ENCODE data around the gene OR5D14. TPM values are rescaled to one million over a fixed set of nuclear protein-coding genes. Genes with fewer than 3 reads are reported as not detected.

OR5D14 gene
- total and polyA plus RNA-seq, 2 of the 13 experiments (the other 11 are each of a cell fraction or from before 2014, with no cell fraction given): not detected

DNA sequence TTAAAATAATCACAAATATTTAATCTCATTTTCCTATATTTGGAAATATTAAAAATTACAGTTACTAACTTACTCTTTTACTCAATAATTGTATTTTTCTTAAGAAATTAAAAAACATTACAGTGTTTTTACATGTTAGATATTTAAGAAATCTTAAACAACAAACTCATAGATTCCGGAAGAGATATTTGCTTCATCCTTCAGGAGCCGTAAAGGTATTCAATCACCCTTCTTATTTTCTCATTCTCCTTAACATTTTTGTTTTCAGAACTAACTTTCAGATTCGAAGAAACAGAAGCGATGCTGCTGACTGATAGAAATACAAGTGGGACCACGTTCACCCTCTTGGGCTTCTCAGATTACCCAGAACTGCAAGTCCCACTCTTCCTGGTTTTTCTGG, 24.0 kb downstream of the OR5D14 start, which contains the start of gene OR5D18:
TSS of gene OR5D18 (plus strand) at position 301 of the 400 bp plus-strand sequence. CDS start at position 301, 0 bp downstream.
- Histone ChIP-seq H2AFZ (ENCODE audit: low read length) (no peak within 1 kb of the TSS), H3K4me3 (replicated peaks in 1 of 3; ENCODE audit: insufficient read depth in 1 of 3, low read depth in 2 of 3, low read length in 3 of 3) (no peak within 1 kb of the TSS), H3K4me2 (ENCODE audit: low read depth, low read length) (no peak within 1 kb of the TSS), H3K27me3 (ENCODE audit: control insufficient read depth in 1 of 2, insufficient read depth in 2 of 2, low read length in 2 of 2) (no peaks in the 10 kb centered on the region), H4K20me1 (ENCODE audit: insufficient read depth, low read length) (no peaks in the 10 kb centered on the region), H3K79me2 (ENCODE audit: insufficient read depth, low read length) (no peaks in the 10 kb centered on the region), H3K9ac (ENCODE audit: insufficient read depth, low read depth, low read length) (no peak within 1 kb of the TSS), H3K36me3 (replicated peaks in 1 of 2; ENCODE audit: control insufficient read depth in 1 of 2, insufficient read depth in 2 of 2, low read length in 2 of 2) (no peaks in the 10 kb centered on the region), H3K9me3 (ENCODE audit: low read length) (peaks cover 36% of the 10 kb centered on the region), H3K27ac (ENCODE audit: extremely low read length, insufficient read depth, low read length) (no peak within 1 kb of the TSS), H3K4me1 (ENCODE audit: insufficient read depth, low read length) (no peaks in the 10 kb centered on the region)
- in situ Hi-C loops (cut with HindIII; ENCODE audit: extremely low pct_ligation_motif_present, low pct_unique_long_range_greater_than_20kb) (no loop called here), intact Hi-C loops (cut with micrococcal nuclease; ENCODE audit: unreplicated experiment) (no loop called here)
- POLR2A ChIA-PET: no interaction called here
- TF ChIP-seq, protein P1, sequence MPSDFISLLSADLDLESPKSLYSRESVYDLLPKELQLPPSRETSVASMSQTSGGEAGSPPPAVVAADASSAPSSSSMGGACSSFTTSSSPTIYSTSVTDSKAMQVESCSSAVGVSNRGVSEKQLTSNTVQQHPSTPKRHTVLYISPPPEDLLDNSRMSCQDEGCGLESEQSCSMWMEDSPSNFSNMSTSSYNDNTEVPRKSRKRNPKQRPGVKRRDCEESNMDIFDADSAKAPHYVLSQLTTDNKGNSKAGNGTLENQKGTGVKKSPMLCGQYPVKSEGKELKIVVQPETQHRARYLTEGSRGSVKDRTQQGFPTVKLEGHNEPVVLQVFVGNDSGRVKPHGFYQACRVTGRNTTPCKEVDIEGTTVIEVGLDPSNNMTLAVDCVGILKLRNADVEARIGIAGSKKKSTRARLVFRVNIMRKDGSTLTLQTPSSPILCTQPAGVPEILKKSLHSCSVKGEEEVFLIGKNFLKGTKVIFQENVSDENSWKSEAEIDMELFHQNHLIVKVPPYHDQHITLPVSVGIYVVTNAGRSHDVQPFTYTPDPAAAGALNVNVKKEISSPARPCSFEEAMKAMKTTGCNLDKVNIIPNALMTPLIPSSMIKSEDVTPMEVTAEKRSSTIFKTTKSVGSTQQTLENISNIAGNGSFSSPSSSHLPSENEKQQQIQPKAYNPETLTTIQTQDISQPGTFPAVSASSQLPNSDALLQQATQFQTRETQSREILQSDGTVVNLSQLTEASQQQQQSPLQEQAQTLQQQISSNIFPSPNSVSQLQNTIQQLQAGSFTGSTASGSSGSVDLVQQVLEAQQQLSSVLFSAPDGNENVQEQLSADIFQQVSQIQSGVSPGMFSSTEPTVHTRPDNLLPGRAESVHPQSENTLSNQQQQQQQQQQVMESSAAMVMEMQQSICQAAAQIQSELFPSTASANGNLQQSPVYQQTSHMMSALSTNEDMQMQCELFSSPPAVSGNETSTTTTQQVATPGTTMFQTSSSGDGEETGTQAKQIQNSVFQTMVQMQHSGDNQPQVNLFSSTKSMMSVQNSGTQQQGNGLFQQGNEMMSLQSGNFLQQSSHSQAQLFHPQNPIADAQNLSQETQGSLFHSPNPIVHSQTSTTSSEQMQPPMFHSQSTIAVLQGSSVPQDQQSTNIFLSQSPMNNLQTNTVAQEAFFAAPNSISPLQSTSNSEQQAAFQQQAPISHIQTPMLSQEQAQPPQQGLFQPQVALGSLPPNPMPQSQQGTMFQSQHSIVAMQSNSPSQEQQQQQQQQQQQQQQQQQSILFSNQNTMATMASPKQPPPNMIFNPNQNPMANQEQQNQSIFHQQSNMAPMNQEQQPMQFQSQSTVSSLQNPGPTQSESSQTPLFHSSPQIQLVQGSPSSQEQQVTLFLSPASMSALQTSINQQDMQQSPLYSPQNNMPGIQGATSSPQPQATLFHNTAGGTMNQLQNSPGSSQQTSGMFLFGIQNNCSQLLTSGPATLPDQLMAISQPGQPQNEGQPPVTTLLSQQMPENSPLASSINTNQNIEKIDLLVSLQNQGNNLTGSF (CRISPR knock-in tag; IDR thresholded peaks at IDR 0.05): no peak
- TF ChIP-seq BORCS8-MEF2B (CRISPR knock-in tag; IDR thresholded peaks at IDR 0.05): no peak
- no peak for TF ChIP-seq RFX1 (IDR thresholded peaks at IDR 0.05)
- TF ChIP-seq ZNF550 (CRISPR knock-in tag; IDR thresholded peaks at IDR 0.05; ENCODE audit: borderline replicate concordance): no peak
- TF ChIP-seq ZFP90 (CRISPR knock-in tag; IDR thresholded peaks at IDR 0.05; ENCODE audit: borderline replicate concordance): no peak
- no peak for TF ChIP-seq ZNF772 (CRISPR knock-in tag; IDR thresholded peaks at IDR 0.05)
- TF ChIP-seq KDM2A (CRISPR knock-in tag; IDR thresholded peaks at IDR 0.05; ENCODE audit: borderline replicate concordance, low read depth): no peak
- TF ChIP-seq NCOA2 (CRISPR knock-in tag; IDR thresholded peaks at IDR 0.05): no peak
- no peak for TF ChIP-seq MEIS1 (CRISPR knock-in tag; IDR thresholded peaks at IDR 0.05; ENCODE audit: borderline replicate concordance)
- TF ChIP-seq MEF2D (CRISPR knock-in tag; IDR thresholded peaks at IDR 0.05): no peak
- TF ChIP-seq NR2C2 (CRISPR knock-in tag; IDR thresholded peaks at IDR 0.05; ENCODE audit: borderline replicate concordance): no peak
- TF ChIP-seq, protein P2, sequence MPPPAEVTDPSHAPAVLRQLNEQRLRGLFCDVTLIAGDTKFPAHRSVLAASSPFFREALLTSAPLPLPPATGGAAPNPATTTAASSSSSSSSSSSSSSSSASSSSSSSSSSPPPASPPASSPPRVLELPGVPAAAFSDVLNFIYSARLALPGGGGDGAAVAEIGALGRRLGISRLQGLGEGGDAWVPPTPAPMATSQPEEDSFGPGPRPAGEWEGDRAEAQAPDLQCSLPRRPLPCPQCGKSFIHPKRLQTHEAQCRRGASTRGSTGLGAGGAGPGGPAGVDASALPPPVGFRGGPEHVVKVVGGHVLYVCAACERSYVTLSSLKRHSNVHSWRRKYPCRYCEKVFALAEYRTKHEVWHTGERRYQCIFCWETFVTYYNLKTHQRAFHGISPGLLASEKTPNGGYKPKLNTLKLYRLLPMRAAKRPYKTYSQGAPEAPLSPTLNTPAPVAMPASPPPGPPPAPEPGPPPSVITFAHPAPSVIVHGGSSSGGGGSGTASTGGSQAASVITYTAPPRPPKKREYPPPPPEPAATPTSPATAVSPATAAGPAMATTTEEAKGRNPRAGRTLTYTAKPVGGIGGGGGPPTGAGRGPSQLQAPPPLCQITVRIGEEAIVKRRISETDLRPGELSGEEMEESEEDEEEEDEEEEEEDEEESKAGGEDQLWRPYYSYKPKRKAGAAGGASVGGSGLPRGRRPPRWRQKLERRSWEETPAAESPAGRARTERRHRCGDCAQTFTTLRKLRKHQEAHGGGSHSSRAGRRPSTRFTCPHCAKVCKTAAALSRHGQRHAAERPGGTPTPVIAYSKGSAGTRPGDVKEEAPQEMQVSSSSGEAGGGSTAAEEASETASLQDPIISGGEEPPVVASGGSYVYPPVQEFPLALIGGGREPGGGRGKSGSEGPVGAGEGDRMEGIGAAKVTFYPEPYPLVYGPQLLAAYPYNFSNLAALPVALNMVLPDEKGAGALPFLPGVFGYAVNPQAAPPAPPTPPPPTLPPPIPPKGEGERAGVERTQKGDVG (CRISPR knock-in tag; IDR thresholded peaks at IDR 0.05; ENCODE audit: borderline replicate concordance): no peak
- no peak for TF ChIP-seq ZNF235 (CRISPR knock-in tag; IDR thresholded peaks at IDR 0.05; ENCODE audit: borderline replicate concordance)
- ATAC-seq (no peak), FAIRE-seq (no peak), DNase-seq (ENCODE audit: low spot score) (no peak)
- WGBS (ENCODE audit: low lambda C conversion rate): 23% methylated on average over 5 of the region's 5 CpGs
- CTCF ChIA-PET (ENCODE audit: low intra/inter-chr PET ratio, low total read pairs): no interaction called here
- BruUV-seq (replicated peaks): no TSS peak

Measured in HepG2 (cell line).